Bronchial epithelial cell (primary cell): ENCODE data around the gene TBC1D9B. TPM values are rescaled to one million over a fixed set of nuclear protein-coding genes. Genes with fewer than 3 reads are reported as not detected.

ENCODE experiments used
- DNase-seq: peaks from one replicate; pipeline ENCODE4 v3.0.0-alpha.2; 2010; ENCODE audit warnings: low read depth
- FAIRE-seq: peaks from 2 replicates; lab custom pipeline; 2011; peaks lifted over from hg19 to GRCh38; lab: Jason Lieb, UNC
- H3K27me3 ChIP-seq: 2 replicates; pipeline ENCODE4 v1.5.1; 2011; ENCODE audit warnings: low read length; ENCODE audit not compliant: control insufficient read depth, insufficient read depth
- H3K36me3 ChIP-seq: 2 replicates; pipeline ENCODE4 v1.5.1; 2011; ENCODE audit warnings: low read length; ENCODE audit not compliant: control insufficient read depth, insufficient read depth
- H3K4me3 ChIP-seq: 2 replicates; pipeline ENCODE4 v1.5.1; 2011; ENCODE audit warnings: mild to moderate bottlenecking, low read depth, low read length, control low read depth
- CTCF ChIP-seq: IDR thresholded peaks from 2 replicates; pipeline ENCODE4 v1.5.1; 2011; ENCODE audit warnings: mild to moderate bottlenecking, moderate library complexity, low read length, control low read depth, inconsistent platforms; ENCODE audit not compliant: insufficient read depth, severe bottlenecking
- total RNA-seq: library from RNA; depleted of rRNA; stranded (reverse); fragments of >200 nt; gene quantifications from 2 replicates; pipeline ENCODE4 v1.2.1, GENCODE V29; 2014

Gene TBC1D9B
- total RNA-seq, 1 donor from 2014 or later = 37.6 TPM

DNA sequence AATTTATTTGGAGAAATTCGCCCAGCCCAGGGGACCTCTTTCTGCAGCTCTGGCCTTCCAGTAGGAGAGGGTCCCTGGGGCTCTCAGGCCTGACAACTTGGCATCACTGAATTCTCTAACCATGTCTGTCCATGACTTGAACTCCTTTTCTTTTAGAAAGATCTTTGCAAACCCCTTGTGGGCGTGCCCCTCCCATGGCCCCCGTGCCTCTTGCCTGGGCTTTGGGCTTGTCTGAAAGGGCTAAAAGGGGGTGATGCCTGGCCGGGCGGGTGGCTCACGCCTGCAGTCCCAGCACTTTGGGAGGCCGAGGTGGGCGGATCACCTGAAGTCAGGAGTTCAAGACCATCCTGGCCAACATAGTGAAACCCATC is 90.2 kb downstream of the TBC1D9B start:
- Histone ChIP-seq H3K36me3 (peaks cover 5% of the 10 kb centered on the region), H3K27me3 (no peaks in the 10 kb centered on the region), H3K4me3 (peak overlapping the region; percentile 33)
- no peak for DNase-seq
- no peak for TF ChIP-seq CTCF
- FAIRE-seq = no peak

GRCh38 chr5:179816796-179817469 is 90.8 kb downstream of the TBC1D9B start:
- Histone ChIP-seq H3K4me3 (peak overlapping the region; percentile 33), H3K27me3 (no peaks in the 10 kb centered on the region), H3K36me3 (peaks cover under 1% of the 10 kb centered on the region)
- no peak for TF ChIP-seq CTCF
- FAIRE-seq = no peak
- DNase-seq = no peak

DNA sequence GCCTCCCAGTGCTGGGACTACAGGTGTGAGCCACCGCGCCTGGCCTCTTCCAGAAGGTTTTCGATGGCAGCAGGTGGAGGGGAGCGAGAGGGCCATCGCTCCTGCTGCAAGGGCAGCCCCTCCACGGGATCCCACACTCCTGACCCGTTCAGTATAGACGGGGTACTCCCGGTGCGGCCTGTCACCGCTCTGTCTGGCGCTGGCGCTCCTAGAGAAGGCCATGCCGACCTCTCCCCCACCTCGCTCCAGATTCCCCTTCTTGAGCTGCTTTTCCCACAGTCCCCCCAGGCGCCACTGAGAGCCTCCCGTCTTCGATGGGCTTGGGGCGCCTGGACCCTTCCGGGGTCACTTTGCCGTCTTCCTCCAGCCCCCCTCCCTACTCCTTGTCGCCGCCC is 91.3 kb downstream of the TBC1D9B start:
- H3K36me3 ChIP-seq = no peaks in the 10 kb centered on the region
- no peak for TF ChIP-seq CTCF
- FAIRE-seq (no peak), DNase-seq (no peak)
- peak overlapping the region; percentile 33 for H3K4me3 ChIP-seq
- no peaks in the 10 kb centered on the region for H3K27me3 ChIP-seq

DNA sequence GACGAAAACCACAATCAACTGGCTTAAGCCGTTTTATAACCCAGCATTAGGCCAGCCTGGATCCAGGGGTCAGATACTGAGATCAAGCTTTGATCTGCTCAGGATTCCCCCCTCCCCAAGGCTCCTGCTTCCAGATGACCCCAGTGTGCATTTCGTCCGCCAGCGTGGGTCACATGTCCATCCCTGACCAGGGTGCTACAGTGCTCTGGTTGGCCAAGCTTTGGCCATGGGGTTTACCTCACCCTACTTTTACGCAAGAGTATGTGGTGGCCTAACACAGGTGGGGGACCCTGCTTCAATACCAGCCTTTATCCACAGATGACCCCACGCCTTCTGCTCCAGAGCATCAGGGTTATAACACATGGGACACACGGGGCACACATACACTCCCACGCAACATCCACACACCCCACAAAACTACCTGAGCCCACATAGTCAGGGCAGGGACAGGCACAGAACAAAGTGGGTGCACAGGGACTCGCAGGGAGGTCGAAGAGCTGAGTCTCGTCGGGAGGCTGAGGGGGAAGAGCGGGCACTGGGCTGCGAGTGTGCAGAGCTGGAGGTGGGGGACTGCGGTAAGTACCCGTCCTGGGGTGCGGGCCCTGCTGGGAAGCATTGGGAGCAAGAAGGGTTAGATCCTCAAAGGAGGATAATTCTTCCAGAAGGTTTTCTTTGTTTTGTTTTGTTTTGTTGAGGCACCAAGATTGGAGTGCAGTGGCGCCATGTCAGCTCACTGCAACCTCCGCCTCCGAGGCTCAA is 92.0 kb downstream of the TBC1D9B start:
- FAIRE-seq (no peak), DNase-seq (no peak)
- Histone ChIP-seq H3K4me3 (no peak overlapping the region), H3K36me3 (no peaks in the 10 kb centered on the region), H3K27me3 (no peaks in the 10 kb centered on the region)
- TF ChIP-seq CTCF = no peak

- no peak for TF ChIP-seq CTCF
- DNase-seq (no peak), FAIRE-seq (no peak)
- no peaks in the 10 kb centered on the region for H3K36me3 ChIP-seq
- no peak overlapping the region for H3K4me3 ChIP-seq
- no peaks in the 10 kb centered on the region for H3K27me3 ChIP-seq
These were observed 93.6 kb downstream of the TBC1D9B start for GRCh38 chr5:179814090-179814489.
